ENCODE results near the gene AK8. TPM values are rescaled to one million over a fixed set of nuclear protein-coding genes. Genes with fewer than 3 reads are reported as not detected.

The AK8 gene
- total RNA-seq, 1 experiment from 2014 or later = 0.42 TPM

GRCh38 chr9:132919614-132920268, 41.7 kb upstream of the AK8 start:
- H3K4me1 Mint-ChIP-seq (ENCODE audit: insufficient read depth, unreplicated experiment) = no peaks in the 10 kb centered on the region

GRCh38 chr9:132914924-132915323, 36.8 kb upstream of the AK8 start:
- no peak for TF ChIP-seq CTCF (IDR thresholded peaks at IDR 0.05; ENCODE audit: unreplicated experiment)
- ChIA-PET POLR2A (no interaction called here), CTCF (interaction anchor here (0.7 to 1.4 kb wide), 3 partner anchors 12 to 60 kb away, joined by 3 to 7 read pairs (median 3); no protein-coding TSS in a partner anchor)
- H3K36me3 Mint-ChIP-seq (ENCODE audit: insufficient read depth, unreplicated experiment) = peaks cover 76% of the 10 kb centered on the region
- BruUV-seq (replicated peaks) = no TSS peak
- no peaks in the 10 kb centered on the region for H3K4me1 Mint-ChIP-seq (ENCODE audit: insufficient read depth, unreplicated experiment)
- intact Hi-C loops (cut with micrococcal nuclease) = no loop called here
- no peak overlapping the region for H3K4me3 Mint-ChIP-seq (ENCODE audit: unreplicated experiment)
- H3K27ac Mint-ChIP-seq (ENCODE audit: low read depth, unreplicated experiment) = no peak overlapping the region
- H3K9me3 Mint-ChIP-seq (ENCODE audit: unreplicated experiment) = no peaks in the 10 kb centered on the region
- no peaks in the 10 kb centered on the region for H3K27me3 Mint-ChIP-seq (ENCODE audit: insufficient read depth, unreplicated experiment)
- no peak for DNase-seq (ENCODE audit: unreplicated experiment)

More at GRCh38 chr9:132919614-132920268, 41.7 kb upstream of the AK8 start:
- Mint-ChIP-seq H3K4me3 (ENCODE audit: unreplicated experiment) (no peak overlapping the region), H3K27ac (ENCODE audit: low read depth, unreplicated experiment) (no peak overlapping the region), H3K36me3 (ENCODE audit: insufficient read depth, unreplicated experiment) (peaks cover 65% of the 10 kb centered on the region), H3K9me3 (ENCODE audit: unreplicated experiment) (no peaks in the 10 kb centered on the region), H3K27me3 (ENCODE audit: insufficient read depth, unreplicated experiment) (no peaks in the 10 kb centered on the region)
- intact Hi-C loops (cut with micrococcal nuclease) = no loop called here
- no TSS peak for BruUV-seq (replicated peaks)
- DNase-seq (ENCODE audit: unreplicated experiment) = no peak
- CTCF ChIA-PET = interaction anchor here (0.6 to 3.7 kb wide), 5 partner anchors 10 to 55 kb away, joined by 3 to 19 read pairs (median 3); no protein-coding TSS in a partner anchor
- TF ChIP-seq CTCF (IDR thresholded peaks at IDR 0.05; ENCODE audit: unreplicated experiment) = no peak
- POLR2A ChIA-PET = interaction anchor here (1.2 to 2.0 kb wide), 2 partner anchors 10 to 24 kb away, joined by 3 to 5 read pairs; partner anchors contain the start of gene TSC1

GRCh38 chr9:132912131-132912530, 34.0 kb upstream of the AK8 start:
- BruUV-seq (replicated peaks) = no TSS peak
- no peak for TF ChIP-seq CTCF (IDR thresholded peaks at IDR 0.05; ENCODE audit: unreplicated experiment)
- POLR2A ChIA-PET = no interaction called here
- H3K36me3 Mint-ChIP-seq (ENCODE audit: insufficient read depth, unreplicated experiment) = peaks cover 68% of the 10 kb centered on the region
- CTCF ChIA-PET = no interaction called here
- no peak overlapping the region for H3K27ac Mint-ChIP-seq (ENCODE audit: low read depth, unreplicated experiment)
- no peaks in the 10 kb centered on the region for H3K9me3 Mint-ChIP-seq (ENCODE audit: unreplicated experiment)
- no peak for DNase-seq (ENCODE audit: unreplicated experiment)
- intact Hi-C loops (cut with micrococcal nuclease) = no loop called here
- no peaks in the 10 kb centered on the region for H3K27me3 Mint-ChIP-seq (ENCODE audit: insufficient read depth, unreplicated experiment)
- H3K4me3 Mint-ChIP-seq (ENCODE audit: unreplicated experiment) = no peak overlapping the region
- no peaks in the 10 kb centered on the region for H3K4me1 Mint-ChIP-seq (ENCODE audit: insufficient read depth, unreplicated experiment)

GRCh38 chr9:132910376-132910775, 32.3 kb upstream of the AK8 start:
- Mint-ChIP-seq H3K27me3 (ENCODE audit: insufficient read depth, unreplicated experiment) (no peaks in the 10 kb centered on the region), H3K9me3 (ENCODE audit: unreplicated experiment) (no peaks in the 10 kb centered on the region), H3K36me3 (ENCODE audit: insufficient read depth, unreplicated experiment) (peaks cover 58% of the 10 kb centered on the region), H3K4me3 (ENCODE audit: unreplicated experiment) (no peak overlapping the region), H3K4me1 (ENCODE audit: insufficient read depth, unreplicated experiment) (no peaks in the 10 kb centered on the region), H3K27ac (ENCODE audit: low read depth, unreplicated experiment) (no peak overlapping the region)
- intact Hi-C loops (cut with micrococcal nuclease) = no loop called here
- CTCF ChIA-PET = interaction anchor here (0.6 to 1.4 kb wide), 6 partner anchors 8 to 1301 kb away, joined by 3 to 5 read pairs (median 3); no protein-coding TSS in a partner anchor
- POLR2A ChIA-PET = interaction anchor here (0.6 to 0.7 kb wide), 2 partner anchors 54 to 1008 kb away, joined by 3 read pairs; no protein-coding TSS in a partner anchor
- BruUV-seq (replicated peaks) = no TSS peak
- DNase-seq (ENCODE audit: unreplicated experiment) = no peak
- no peak for TF ChIP-seq CTCF (IDR thresholded peaks at IDR 0.05; ENCODE audit: unreplicated experiment)
